GM19239 (cell line): ENCODE results near the gene NPW.

ENCODE experiments used
- DNase-seq: peaks from one replicate; pipeline ENCODE4 v3.0.0; 2011; ENCODE audit warnings: low spot score; ENCODE audit not compliant: insufficient read length
- FAIRE-seq: peaks from 2 replicates; lab custom pipeline; 2011; peaks lifted over from hg19 to GRCh38; lab: Jason Lieb, UNC

NPW gene

DNA sequence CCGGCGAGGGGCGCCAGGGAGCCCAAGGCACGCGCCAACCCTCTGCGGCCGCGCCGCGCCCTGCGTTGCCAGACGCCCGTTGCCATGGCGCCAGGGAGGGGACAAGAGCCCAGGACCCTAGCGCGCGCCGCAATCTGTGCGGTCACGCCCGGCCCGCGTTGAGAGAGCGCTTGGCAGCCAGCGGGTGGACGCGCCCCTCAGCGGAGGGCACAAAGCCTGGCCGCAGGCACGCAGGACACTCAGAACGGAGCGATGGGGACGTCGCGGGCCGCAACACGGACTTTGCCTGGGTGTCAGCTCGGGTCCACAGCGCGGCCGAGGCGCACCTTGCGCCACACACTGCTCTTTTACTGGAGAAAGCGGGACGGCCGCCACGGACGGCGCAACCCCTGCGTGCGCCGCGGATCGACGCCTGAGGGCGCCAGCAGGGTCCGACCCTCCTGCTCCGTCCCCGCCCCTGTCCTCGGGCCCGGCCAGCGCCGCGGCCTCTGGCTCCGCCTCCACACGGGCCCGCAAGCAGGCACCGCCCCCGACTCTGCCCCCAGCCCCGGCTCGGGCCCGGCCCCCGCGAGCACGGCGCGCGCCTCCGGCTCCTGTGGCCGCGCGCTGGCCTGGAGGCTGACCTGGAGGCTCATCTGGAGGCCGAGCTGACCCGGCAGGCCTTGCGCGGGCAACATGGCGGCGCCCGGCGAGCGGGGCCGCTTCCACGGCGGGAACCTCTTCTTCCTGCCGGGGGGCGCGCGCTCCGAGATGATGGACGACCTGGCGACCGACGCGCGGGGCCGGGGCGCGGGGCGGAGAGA lies 35.8 kb upstream of the NPW start, which contains the start of gene GFER:
GFER (plus strand) TSS at position 650 of the 803 bp plus-strand sequence; CDS start at position 676, 26 bp downstream.
- DNase-seq, result peak; percentile 97
- peak; percentile 90 for FAIRE-seq

DNA sequence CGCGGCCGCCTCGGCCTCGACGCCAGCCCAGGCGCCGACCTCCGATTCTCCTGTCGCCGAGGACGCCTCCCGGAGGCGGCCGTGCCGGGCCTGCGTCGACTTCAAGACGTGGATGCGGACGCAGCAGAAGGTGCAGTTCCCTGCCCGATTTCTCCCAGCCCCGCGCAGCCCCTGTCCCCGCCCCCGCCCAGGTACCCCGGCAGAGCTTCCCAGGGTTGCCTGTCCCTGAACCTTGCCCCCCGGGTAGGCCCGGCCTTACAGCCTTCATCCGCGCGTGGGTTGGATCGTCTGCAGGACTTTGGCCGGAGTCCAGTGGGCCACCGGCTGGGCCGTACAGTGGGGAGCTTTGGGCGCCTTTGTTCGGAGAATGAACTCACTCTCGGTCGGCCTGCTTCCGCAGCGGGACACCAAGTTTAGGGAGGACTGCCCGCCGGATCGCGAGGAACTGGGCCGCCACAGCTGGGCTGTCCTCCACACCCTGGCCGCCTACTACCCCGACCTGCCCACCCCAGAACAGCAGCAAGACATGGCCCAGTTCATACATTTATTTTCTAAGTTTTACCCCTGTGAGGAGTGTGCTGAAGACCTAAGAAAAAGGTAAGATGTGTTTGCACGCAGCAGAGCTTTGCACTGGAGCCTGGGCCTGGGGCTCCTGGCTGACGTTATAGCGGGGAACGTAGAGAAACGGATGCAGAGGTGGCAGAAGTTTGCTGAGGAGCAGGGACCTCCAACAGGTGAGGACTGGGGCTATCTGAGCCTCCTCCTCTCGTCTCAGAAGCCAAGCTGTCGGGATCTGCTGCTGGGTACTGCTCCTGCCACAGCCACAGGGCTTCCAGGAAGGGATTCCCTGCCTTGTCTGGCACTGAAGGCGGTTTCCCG lies 35.0 kb upstream of the NPW start:
- FAIRE-seq, result peak; percentile 53
- DNase-seq, result no peak

DNA sequence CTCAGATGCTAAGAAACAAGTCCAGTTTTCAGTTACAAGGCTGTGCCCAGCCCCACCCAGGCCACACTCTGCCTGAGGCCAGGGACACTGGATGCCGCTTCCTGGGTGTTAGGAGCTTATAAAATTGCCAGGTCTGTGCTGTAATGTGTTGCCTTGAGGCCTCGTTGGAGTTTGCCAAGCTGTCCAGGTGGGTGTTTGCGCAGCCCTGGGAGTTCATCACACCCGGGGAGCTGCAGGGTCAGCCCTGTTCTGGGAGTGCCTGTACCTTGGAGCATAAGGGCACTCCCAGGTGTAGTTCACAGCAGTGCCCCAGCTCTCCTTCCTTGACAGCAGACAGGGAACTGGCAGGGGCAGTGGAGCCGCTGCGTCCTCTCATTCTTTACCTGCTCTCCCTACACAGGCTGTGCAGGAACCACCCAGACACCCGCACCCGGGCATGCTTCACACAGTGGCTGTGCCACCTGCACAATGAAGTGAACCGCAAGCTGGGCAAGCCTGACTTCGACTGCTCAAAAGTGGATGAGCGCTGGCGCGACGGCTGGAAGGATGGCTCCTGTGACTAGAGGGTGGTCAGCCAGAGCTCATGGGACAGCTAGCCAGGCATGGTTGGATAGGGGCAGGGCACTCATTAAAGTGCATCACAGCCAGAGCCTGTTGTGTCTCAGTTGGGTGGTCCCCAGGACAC lies 34.0 kb upstream of the NPW start:
- DNase-seq (no peak), FAIRE-seq (no peak)

DNA sequence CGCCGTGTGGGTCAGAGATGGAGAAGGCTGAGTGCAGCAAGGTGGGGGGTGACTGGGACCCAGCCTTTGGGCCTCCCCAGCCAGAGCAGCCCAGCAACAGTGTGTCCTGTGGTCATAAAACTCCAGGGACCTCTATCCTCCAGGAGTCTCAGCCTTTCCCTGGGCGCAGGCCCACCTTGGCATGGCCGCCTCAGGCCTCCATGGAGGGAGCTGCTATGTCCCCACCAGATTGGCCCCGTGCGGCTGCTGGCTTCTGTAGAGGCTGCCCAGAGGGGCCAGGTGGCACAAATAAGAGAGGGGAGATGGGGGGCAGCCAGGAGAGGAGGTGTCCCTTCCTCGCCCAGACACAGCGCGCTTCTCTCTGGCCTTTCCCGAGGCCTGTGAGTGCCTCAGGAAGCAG lies 32.4 kb upstream of the NPW start:
- no peak for FAIRE-seq
- DNase-seq, result no peak

DNA sequence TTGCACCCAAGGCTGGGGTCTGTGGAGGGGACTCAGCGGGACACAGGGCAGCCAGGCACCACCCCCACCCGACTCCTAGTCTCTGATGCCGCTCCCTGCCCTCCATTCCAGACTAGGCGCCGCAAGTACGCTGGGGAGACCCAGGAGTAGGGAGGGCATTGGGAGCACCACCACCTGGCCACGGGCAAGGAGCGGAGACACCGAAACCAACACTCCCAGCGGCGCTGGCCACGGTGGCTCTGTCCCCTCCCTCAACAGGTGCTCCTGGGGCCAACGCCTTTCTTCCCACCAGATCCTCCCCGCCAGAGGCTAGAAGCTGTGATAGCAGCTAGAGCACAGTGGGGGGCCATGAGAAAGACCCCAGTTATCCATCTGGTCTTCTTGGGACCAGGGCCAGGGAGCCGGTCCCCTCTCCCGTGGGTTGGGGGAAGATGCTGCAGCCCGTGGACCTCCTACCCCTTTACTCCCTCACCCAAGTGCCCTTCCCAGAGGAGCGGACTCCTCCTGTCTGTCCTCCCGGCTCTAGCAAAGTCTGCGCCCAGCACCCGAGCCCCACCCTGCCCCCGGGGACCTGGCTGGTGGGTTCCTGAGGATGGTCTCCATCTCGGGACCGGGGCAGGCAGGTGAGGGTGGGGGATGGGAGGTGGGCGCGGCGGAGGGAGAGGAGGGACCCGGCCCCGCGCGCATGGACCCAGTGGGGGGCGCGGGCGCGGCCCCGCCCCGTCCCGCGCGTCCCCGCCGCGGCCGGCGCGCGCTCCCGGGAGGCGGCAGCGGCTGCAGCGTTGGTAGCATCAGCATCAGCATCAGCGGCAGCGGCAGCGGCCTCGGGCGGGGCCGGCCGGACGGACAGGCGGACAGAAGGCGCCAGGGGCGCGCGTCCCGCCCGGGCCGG lies 30.1 kb upstream of the NPW start, which contains the start of gene SYNGR3:
SYNGR3 (plus strand) TSS at position 762 of the 892 bp plus-strand sequence. CDS start 133 bp downstream, outside the sequence.
- FAIRE-seq, result no peak
- DNase-seq, result no peak

DNA sequence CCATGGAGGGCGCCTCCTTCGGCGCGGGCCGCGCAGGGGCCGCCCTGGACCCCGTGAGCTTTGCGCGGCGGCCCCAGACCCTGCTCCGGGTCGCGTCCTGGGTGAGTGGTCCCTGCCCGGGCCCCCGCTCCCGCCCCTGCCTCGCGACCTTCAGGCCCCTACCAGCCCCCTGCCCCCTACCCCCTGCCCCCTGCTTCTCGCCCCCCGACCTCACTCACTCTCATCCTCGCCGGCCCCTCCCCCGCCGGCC lies 29.6 kb upstream of the NPW start:
- DNase-seq (no peak), FAIRE-seq (no peak)

DNA sequence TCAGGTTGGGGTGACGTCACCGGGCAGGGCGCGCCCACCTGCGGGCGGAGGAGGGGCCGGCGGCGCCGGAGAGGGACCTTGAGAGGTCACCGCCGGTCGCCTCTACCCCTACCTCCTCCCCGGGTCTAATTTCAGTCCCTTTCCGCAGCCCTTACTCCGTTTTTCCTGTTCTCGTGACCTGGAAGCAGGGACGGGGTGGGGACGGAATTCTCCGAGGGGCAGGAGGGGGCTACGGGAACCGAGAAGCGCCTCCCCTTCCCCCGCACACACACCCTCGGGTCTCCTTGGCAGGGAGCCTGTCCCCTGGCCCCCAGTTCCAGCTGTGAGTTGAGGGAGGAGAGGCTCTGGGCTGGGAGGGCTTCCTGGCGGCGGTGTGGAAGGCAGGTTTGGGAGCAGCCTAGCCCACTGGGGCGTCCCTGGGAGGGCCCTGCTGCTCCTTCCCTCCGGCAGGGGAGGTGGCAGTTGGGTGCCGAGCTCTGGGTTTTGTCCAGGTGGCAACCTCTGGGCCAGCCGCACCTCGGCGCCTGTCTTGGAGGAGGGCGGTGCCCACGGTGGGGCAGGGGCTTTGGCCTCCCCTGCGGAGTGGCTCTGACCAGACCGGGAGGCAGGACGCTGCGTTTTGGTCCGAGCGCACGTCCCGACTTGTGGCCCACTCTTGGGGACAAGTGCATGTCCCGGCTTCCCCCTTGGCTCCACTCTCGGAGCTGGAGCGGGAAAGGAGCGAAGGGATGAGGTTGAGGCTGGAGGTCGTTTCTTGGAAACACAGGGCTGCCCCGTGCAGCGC lies 29.0 kb upstream of the NPW start:
- DNase-seq (no peak), FAIRE-seq (peak; percentile 54)

DNA sequence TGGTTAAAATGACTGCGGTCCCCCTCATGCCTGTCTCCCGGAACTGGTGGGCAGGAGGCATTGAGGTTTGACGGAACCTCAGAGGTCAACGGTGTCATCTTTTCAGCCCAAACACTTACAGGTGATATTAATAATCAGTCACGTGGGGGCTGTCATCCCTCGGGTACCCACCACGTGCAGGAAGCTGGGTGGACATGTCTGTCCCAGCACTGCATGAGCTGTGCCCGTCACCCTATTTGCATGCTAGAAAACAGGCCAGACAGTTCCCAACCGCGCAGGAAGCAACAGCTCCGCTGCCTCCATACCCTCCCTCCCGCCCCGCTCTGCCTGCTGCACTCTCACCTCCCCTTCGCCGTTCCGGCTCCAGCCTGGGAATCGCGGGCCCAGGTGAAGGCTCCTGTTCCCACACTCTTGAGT lies 28.4 kb upstream of the NPW start:
- DNase-seq, result peak; percentile 82
- peak; percentile 93 for FAIRE-seq

DNA sequence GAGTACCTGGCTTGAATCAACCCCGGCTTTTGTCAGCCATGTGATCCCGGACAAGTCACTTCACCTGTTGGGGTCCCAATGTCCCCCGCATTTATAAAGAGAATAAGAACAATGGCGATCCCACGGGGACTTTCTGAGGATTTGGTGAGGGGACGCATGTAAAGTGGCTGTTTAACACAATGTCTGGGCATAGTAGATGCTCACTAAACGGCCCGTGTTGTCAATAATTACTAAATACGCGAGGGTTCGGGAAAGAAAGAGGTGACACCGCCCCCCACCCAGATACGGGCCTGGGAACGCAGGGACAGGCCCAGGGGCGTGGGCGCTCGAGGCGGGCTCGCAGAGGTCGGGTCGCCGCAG lies 28.0 kb upstream of the NPW start:
- FAIRE-seq, result no peak
- no peak for DNase-seq

DNA sequence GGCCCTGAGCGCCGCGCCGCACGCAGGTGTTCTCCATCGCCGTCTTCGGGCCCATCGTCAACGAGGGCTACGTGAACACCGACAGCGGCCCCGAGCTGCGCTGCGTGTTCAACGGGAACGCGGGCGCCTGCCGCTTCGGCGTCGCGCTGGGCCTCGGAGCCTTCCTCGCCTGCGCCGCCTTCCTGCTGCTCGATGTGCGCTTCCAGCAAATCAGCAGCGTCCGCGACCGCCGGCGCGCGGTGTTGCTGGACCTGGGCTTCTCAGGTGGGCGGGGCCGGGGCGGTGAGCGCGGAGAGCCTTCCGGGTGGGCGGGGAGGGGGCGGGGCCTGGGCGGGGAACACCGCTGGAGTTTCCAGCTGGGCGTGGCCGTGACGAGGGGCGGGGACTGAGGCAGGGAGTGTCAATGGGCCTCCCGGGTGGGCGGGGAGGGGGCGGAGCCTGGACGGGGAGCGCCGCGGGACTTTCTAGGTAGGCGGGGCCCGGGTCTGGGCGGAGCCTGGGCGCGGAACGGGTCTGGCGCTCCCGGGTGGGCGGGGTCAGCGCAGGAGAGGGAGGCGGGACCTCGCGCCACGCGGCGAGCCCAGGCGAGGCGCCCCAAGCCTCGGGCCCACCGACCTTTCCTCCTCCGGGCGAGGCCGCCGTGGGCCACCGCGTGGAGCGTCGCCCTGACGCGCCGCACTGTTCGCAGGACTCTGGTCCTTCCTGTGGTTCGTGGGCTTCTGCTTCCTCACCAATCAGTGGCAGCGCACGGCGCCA lies 27.5 kb upstream of the NPW start:
- FAIRE-seq, result peak; percentile 95
- peak; percentile 99 for DNase-seq

DNA sequence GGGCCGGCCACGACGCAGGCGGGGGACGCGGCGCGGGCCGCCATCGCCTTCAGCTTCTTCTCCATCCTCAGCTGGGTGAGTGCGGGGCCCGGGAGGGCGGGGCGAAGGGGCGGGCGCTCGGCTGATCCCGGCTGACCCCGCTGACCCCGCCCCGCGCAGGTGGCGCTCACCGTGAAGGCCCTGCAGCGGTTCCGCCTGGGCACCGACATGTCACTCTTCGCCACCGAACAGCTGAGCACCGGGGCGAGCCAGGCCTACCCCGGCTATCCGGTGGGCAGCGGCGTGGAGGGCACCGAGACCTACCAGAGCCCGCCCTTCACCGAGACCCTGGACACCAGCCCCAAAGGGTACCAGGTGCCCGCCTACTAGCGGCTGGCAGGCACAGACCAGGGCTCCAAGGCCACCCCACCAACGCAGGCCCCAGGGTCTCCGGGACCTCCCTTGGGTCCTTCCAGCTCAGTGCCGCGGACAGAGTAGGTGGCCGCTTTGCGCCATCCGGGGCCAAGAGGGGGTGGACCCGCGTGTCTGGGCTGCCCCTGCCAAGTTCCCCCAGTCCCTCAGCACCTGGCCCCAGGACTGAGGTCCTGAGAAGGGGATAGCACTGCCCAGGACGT lies 26.8 kb upstream of the NPW start:
- no peak for FAIRE-seq
- no peak for DNase-seq

DNA sequence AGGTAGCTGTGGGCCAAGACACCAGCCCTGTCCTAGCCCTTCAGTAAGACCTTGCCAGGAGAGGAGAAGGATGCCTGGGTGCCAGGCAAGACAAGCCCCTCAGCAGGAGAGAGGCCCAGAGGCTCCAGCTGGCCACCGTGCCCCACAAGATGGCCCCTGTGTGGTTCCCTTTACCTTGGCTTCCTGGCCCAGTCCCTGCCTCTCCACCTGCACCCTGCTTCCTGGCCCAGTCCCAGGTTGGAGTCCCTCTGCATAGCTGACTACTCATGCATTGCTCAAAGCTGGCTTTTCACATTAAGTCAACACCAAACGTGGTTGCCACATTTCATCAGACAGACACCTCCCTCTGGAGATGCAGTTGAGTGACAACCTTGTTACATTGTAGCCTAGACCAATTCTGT lies 25.9 kb upstream of the NPW start:
- FAIRE-seq, result no peak
- DNase-seq, result no peak

DNA sequence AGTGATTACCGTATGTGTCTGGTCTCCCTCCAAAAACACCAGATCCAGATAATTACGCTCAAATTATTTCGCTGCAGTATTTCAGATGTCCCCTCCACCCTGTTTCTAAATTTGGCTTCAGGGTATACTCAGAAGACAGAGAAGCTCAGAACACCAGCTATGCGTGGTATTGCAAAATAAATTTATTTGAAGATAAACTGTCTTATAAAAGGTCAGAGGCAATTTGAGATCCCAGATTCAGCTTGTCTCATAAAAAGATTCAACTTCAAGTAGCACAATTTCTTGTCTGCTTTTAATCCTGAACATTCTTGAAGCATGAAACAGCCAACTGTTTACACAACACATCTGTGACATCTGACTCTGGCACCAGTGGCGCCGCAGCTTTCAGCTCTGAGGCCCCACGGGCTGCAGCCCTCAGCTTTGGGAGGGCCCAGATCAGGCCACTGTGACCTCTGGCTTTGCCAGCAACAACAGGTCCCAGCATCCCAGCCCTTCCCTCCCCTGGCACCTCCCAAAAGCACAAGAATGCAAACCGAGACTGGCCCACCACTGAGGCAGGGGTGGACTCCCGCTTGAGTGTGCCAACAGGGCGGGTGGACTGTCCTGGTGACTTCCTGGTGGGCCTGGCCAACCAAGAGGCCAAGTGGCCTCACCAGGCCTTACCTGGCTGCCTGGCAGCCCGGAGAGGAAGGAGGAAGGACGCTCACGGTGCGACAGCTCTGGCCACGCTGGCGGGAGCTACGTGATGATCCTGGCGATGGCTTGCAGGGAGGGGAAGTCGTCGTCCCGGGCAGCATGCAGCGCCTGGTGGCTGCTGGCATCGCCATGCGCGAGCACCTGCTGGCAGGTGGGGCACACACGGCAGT lies 21.9 kb upstream of the NPW start:
- no peak for DNase-seq
- no peak for FAIRE-seq

DNA sequence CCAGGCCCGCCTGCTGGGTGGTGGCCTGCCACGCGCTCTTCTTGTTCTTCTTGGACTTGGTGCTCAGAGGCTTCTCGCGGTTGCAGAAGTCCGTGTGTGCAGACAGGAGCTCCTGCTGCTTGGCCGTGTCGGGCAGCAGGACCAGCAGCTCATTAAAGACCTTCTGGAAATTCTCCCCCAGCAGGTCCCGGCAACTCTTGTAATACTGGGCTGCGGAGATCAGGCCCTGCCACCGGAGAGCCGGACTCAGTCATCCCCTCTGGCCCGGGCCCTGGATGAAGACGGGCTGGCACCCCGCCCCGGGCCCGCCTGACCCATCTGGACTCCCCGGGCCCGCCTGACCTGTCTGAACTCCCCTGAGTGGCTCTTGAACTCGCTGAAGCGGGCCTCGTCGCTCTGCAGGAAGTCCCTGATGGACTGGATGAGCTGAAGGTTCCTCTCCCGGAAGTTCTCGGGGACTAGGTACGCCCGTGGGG lies 21.2 kb upstream of the NPW start:
- DNase-seq, result no peak
- FAIRE-seq, result no peak

DNA sequence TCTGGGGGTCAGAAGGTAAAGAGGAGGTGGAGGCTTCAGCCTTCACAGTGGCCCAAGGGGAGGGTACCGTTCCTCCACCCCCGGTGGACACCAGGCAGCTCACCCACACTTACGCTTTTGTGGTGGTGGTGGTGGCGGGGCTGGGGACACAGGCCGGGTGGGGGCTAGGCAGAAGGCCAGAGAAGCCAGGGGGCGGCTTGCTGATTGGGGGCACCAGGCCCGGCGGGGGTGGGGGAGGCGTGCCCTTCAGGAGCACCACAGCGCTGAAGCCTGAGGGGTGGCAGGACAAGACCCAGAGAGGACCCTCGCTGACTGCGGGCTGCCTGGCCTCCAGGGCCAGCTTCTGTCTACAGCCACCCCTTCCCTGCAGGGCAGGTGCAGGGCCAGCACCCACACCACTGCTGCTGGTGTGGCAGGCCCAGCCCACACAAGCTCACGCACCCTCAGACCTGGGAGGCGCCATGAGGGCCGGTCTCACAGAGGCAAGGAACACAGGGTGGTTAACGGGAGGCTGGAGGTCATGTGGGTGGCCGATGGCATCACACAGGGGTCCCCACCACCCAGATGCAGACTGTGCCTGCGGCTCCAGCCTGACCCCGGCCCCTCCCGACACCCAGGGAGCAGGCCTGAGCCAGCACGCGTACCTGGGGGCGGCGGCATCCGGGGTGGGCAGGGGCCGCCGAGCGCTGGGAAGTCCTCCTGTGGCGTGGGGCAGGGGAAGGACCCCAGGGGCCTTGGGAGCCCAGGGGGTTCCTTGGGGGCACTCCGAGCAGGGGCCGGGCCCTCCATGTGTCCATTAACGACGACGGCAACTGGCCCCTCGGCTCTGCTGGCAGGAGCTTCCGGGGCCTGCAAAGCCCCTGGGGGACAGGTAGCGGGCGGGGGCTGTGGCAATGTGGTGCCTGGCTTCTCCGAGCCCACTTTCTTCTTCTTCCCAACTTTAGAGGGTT lies 20.5 kb upstream of the NPW start:
- DNase-seq, result no peak
- no peak for FAIRE-seq
